HG03520 (cell line): ENCODE results near the gene PTPRN2.

Experiments
- ATAC-seq: cut with Tn5 transposase; IDR thresholded peaks from one replicate; pipeline ENCODE4 v1.9.1; 2021; ENCODE audit warnings: mild to moderate bottlenecking, moderate library complexity; ENCODE audit not compliant: unreplicated experiment

PTPRN2 gene

DNA sequence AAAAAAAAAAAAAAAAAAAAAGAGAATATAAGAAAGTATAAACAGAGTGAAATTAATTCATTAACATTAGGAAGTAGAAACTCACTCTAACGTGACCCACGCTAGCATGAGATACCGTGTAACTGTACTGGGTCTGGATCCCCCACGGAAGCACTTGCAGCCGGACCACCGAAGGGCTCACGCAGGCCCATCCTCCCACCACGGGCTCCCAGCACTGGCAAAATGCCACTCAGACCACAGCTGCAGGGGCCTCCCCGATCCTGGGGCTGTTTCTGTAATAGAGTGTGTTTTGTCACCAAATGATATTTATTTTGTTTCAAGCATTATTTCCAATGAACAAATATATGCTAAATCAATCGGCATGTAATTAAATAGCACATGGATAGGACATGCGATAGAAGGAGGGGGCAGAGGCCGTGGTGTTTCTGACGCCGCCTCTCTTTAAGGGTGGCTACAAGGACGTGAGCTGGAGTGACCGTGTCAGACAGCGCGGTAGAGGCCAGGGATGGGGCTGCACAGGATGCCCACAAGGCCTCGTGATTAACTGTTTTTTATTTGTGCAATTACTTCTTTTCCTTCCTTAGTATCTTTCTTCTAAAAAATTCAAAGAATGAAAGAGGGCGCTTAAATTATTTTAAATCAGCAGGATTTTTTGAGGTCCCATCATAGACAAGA, 568.5 kb downstream of the PTPRN2 start:
- no peak for ATAC-seq

DNA sequence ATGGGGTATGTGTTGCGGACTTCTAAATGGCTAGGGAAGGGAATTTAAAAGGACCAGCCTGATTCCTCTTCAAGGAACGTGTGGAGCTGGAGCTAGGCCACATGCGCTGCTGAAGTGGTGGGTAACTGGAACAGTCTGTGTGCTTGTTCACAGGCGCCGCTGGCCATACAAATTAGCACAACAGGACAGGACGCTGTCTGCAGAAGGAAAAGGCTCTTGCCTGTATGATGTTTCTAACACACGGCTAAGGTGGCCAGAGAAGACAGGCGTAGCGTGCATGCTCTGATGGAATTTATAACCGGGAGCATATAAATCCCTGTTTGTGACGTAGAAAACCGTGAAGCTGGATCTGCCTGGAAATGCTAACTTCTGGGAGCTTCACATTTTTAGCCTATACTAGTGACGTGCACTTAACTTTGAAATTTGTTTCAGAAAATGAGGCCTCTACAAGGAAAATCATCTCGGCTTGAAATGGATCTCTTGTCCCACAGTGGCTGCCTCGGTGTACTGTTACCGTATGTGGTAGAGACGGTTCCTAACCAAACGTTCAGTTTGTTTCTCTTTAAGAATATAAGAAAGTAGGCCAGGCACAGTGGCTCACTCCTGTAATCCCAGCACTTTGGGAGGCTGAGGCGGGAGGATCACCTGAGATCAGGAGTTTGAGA, 569.4 kb downstream of the PTPRN2 start:
- ATAC-seq: no peak

DNA sequence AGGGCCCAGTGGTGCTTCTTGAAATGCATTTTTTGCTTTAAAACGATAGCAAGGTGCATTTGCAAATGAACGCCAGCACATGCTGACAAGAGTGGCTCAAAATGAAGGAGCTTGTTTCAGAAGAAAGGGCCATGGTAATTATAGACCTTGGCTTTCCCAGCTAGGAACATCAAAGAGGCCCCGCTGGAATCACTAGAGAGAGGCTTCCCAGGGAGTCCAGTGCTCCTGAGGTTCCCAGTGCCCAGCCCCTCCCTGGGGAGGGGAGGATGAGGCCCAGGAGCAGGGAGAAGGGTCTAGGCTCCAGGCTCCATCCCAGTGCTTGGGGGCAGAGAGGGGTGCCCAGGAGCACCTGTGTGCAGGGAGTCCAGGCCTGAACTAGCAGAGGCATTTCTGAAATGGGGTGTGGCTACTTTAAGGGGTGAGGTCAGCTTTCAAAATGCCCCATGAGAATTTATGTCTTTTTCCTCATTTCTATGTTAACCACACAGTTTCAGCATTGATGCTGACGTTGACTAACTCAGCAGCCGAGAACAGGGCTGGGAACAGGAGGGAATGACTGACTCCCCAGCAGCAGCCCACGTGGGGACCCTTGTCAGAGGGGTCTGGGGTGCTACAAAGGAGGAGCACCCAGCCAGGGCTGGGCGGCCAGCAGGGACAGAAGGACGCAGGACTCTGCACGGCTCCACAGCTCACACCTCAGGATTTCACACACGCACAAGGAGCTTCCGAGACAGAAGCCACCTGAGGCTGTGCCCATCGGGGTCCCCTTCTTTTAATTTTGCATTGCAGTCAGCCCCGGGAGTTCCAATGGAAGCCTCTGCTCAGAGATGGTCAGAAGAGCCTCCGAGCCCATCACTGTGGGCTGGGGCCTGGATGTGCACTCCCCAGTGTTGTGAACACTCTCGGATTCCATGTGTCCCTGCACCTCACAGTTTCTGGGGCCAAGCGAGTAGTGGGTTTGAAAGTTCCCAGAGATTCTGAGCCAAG, 570.2 kb downstream of the PTPRN2 start:
- ATAC-seq: no peak

DNA sequence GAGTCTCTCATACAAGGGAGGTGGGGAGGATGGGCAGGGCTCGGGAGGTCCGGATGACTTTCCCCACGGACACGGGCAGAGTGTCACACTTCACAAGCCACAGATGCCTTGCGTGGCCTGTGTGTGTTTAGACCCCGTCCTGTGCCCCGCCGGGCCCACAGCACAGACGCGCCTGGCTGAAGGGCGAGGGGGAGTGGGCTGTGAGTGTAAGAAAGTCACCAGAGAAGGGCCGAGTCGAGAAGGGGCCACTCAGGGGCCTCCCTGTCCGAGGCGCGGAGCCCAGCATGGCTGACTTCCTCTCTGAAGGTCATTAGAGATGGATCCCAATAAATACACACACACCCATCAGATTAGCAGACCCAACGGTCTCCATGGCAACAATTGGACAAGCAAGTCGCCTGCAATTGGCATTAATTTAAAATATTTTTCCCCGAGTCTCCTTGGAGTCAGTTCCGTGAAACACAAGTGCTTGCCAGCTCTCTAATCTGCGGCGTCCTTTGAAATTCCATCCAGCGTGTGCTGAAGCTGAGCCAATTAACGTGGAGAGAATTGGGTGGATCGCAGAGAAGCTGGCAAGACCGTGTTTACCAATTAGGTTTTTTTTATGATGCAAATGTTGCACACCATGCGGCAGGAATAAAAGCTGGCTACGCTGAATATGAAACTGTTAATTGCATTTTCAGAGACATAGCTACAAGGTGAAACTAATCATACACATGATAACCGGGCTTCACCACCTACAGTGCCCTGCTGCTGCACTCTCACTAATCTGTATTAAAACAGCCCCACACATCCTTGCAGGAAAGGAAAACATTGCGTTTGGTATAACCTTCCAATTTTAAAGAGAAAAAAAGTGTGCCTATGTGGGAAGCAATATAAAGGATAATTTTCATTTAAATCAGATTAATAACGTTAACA, 571.2 kb downstream of the PTPRN2 start:
- ATAC-seq: no peak

DNA sequence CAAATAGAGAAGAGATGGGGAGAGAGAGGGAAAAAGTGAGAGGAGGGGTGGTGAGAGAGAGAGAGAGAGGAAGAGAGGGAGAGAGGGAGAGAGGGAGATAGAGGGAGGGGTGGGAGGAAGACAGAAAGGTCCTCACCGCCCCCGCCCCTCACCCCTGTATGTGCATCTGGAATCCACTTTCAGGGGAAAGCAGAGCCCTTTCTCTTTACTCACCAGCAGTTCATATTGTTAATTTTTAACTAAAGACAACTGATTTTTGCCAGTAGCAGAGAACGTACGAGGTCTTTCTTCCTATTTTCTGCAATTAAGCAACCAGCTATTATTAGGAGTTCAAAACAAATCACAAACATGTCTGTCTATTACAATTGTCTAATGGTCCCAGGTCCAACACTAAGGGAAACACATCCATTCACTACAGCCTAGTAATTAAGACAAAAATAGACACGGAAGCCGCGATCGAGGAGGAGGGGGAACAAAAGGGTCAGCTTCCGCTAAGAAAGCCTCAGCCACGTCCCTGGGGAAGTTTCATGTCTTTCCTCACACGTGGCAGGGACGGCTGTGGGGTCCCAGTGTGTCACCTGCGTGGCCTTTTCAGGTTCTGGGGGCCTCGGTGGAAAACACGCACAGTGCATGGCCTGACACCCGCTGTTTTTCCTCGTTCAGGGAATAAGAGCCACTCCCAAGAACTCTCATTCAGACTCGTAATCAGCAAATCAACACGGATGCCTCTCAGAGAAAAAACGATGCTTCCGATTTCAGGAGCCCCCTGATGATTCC, 572.0 kb downstream of the PTPRN2 start:
- ATAC-seq: no peak

DNA sequence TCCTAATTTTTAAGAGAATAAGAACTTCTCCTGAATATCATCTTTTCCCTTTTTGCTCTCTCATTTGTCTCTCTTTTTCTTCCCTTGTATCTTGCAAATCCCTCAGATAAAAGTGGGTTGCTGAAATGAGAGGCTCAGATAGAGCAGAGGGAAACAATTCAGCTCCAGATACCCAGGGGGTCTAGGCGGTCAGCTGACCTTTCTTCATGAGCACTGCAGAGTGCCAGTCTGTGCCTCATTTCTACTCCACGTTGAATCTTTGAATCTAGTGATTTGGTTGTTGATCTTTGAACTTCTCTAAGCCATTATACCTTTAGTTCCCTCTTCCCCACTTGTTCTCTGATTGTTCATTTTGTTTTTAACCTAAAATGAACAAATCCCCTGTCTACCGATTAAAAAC, 572.6 kb downstream of the PTPRN2 start:
- no peak for ATAC-seq

DNA sequence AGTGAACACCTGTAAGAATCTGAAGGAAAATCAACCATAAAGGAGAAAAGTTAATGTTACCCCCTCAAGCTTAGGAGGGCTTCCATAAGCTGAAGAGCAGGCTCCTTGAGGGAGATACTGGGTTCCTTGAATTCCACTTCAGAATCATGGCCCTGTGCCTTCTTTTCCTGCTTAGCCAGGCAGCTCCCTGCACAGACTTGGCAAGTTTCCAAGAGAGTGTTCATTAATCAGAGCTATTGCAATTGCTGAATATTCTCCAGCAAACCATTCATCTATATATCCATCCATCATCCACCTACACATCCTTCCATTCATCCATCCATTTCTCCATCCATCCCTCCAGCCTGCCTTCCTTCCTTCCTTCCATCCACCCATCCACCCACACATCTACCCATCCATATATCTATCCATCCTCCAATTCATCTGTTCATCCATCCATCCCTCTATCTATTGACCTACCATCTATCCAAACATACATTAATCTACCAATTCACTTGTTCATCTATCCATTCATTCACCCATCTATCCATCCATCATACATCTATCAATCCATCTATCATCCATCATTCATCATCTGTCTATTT, 574.4 kb downstream of the PTPRN2 start:
- ATAC-seq: no peak

DNA sequence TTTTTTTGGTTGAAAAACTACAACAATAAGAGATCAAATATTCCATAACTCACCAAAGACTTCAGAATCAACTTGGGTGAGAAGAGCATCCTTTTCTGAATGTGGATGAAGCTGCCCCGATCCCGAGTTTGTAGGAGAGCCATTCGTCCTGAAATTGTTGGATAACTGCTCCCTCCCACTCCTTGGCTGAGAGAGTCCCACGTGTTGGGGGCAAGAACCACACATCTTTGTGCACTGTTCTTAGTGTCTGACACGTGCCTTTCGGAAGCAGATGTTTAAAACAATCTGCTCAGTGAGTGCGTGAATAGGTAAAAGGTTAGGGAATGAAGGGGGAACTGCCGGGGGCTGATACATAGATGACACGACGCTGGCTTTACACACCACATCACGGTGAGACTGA, 575.7 kb downstream of the PTPRN2 start:
- ATAC-seq: no peak

DNA sequence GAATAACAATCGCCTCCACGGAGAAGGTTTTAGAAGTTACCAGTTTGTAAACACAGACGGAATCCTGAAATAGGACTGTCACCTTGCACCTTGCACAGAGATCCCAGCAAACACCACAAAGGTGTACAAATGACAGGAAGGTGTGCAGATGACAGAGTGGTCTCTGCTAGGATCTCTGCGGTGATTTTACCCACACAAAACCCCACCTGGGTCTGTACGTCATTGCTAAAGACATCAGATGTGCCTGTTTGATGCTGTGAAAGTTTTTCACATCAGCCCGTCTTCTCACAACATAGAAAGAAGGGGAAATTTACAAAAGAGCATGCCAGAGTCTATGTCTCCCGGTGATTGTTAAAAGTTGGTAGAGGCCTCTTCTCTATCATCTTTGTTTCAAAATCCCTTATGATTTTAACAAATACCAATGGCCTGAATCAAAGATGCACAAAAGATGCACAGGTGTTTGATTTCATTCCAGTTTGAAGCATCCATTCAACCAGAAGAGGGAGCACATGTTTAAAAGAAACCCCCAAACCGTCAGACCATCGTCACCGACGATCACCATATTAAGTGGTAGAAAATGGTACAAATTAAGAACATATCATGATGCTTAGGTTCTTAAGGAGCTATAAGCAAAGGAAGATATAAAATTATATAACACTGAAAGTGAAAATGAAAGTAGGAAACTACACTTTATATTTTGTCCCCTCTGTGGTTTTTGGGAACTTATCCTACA, 576.5 kb downstream of the PTPRN2 start:
- ATAC-seq: no peak

DNA sequence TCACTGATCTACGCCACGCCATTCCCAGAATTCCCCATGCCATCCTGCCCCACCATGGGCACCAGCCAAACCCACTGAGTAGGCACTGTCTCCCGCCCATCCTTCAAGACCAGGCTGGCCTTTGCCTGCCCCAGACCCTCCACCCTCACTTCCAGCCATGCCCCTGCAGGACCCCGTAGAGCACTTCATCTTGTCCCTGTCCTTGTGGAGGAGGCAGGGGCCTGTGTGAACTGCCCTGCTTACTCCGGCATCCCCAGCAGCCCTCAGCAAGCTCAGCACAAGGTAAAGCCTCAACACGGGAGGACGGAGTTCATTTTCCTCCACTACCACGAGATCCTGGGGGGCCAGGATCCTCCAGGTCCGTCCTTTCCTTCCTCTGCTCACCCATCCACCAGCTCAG, 577.7 kb downstream of the PTPRN2 start:
- no peak for ATAC-seq

DNA sequence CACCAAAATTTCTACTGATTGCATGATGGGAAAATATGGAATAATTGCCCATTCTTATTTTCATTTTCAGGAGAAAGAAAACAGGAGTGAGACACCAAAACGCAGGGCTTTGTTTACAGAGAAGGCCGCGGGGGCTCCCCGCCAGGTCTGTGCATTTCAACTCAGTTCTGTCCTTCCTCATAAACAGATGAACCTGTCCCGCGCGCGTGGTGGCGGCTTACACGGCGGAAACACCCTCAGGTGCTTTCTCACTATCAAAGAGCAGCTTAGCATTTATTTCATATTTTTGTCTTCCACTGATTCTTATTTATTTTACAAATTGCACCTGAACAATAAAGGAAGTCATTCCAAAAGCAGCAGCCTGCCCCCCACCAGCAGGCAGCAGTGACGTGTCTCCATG, 579.4 kb downstream of the PTPRN2 start:
- ATAC-seq: no peak

DNA sequence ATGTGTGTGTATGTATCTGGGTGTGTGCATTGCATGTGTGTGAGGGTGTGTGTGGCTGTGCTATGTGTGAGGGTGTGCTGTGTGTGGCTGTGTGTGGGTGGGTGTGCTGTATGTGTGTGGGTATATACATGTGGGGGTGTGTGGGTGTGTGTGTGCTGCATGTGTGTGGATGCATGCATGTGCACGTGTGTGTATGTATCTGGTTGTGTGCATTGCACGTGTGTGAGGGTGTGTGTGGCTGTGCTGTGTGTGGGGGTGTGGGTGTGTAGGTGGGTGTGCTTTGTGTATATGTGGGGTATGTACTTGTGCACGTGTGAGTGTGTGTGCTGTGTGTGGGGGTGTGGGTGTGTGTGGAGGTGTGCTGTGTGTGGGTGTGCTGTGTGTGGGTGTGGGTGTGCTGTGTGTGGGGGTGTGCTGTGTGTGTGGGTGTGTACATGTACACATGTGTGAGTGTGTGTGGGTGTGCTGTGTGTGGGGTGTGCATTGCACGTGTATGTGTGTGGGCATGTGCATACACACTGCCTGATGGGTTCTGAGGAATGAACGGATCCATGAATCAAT, 579.8 kb downstream of the PTPRN2 start:
- no peak for ATAC-seq

DNA sequence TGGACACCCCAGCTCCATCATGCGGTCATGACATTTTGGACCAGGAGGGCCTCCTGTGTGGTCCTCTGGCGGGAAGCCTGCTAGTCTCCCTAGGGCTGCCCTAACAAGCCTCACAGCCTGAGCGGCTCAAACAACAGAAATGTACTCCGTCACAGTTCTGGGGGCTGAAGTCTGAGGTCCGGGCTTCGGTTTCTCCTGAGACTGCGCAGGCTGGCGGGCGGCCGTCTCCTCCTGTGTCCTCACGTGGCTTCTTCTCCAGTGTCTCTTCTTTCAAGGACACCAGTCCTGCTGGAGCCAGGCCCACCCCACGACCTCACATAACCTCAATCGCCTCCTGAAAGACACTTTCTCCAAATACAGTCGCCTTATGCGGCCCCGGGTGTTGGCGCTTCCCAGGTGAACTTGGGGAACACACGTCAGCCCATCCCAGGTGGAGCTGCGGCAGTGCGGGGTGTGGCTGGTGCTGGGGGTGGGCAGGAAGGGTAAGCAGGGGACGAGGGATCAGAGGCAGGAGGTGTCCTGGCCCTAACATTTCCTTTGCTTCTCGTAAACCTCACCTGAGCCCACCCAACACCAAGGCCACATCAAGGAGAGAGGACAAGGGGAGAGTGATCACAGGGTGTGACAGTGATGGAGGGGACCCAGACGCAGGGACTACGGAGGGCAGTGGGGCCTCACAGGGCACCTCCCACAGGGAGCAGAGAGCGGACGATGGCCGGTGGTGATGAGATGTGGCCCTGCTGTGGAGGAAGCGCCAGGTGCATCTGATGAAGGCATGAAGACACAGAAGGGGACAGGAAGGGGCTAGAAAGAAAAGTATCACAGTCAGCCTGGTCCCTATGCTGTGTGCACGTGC, 580.6 kb downstream of the PTPRN2 start:
- no peak for ATAC-seq

DNA sequence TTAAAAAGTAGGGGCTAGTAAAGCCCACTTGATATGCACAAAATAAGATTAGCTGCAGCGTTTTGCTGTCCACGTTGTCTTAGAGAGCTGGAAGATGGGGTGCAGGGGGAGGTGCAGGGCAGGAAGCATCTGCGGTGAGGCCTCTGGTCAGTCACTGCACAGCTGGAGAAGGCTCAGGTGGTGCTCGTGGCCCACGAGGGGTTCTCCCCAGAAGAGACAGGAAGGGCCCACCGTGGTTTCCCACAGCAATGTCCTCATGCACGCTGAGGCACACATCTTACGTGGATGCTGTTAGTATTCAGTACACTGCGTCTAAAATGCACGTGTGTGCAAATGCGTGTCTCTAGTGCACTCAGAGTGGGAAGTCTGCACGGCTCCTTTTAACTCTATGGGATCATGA, 582.1 kb downstream of the PTPRN2 start:
- no peak for ATAC-seq

DNA sequence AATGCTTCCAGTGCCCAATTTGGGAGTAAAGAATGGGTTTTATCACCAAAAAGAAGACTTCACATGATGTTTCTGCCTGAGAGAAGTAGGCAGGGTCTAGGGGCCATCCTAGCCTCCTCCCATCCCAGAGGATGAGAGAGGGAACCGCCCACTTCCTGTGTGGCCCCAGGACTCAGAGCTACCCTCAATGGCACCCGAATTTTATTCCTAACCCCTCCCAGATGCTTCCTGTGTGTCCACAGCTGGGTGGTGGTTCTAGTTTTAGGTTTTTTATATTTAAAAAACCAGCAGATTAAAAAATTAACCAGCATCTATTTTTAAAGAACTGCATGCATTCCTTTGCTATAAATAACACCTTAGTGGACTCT, 583.5 kb downstream of the PTPRN2 start:
- ATAC-seq: no peak

DNA sequence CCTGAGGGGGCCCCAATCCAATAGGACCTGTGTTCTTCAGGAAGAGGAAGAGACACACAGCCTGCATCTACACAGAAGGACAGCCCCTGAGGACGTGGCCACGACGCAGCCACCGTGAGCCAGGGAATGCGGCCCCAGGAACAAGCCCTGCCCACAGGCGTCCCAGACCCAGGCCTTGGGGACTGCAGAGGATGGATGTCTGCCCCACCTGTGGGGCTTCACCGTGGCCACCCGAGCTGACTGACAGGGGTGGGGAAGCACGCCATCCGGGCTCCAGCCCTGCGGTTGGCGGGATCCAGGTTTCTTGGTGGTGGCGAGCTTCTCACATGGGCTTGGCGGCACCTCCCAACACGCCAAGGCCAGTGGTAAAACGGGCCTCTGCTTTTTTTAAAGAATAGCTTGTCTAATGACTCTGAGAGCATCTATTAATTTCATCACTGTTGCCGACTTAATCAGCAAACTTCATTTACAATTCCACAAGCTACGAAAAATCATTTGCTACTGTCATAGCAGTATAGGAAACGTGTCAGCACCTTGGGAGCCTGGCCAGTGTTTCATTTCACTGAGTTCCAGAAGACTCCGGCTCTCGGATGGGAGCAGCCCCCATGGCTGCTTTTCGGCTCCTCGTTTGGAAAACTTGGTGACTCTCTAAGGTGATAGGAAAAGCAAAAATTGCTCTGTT, 584.0 kb downstream of the PTPRN2 start:
- ATAC-seq: no peak

DNA sequence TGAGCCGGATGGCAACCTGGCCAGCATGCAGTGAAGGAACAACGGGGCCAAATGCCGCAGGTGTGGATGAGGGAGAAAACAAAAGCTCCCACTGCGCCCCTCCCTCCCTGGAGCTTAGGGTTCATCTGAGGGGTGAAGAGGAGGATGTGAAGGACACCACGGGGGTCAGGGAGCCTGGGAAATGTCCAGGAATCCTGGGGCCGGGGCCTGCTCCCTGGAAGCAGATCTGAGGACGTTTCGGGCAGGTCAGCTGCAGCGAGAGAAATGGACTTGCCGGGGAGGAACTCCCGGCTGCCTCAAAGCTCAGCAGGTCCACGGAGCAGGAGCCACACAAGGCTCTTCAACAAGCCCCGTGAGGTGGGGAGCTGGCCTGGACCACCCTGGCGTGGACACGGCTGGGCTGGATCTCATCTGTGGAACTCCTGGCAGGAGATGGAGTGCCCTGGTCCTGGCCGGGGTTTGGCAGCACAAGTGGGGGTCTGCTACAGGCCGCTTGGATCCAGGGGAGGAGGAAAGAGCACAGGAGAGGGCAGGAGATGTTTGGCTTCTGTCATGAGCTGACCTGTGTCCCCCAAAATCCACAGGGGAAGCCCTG, 585.0 kb downstream of the PTPRN2 start:
- ATAC-seq: no peak
